ENCODE results near the gene JCAD. TPM values are rescaled to one million over a fixed set of nuclear protein-coding genes. Genes with fewer than 3 reads are reported as not detected.
"Not testable (repeated sequence)": the region's sequence is repeated elsewhere in the genome, so short reads cannot be mapped to it uniquely, and the experiment has no call there.

Gene JCAD, protein sequence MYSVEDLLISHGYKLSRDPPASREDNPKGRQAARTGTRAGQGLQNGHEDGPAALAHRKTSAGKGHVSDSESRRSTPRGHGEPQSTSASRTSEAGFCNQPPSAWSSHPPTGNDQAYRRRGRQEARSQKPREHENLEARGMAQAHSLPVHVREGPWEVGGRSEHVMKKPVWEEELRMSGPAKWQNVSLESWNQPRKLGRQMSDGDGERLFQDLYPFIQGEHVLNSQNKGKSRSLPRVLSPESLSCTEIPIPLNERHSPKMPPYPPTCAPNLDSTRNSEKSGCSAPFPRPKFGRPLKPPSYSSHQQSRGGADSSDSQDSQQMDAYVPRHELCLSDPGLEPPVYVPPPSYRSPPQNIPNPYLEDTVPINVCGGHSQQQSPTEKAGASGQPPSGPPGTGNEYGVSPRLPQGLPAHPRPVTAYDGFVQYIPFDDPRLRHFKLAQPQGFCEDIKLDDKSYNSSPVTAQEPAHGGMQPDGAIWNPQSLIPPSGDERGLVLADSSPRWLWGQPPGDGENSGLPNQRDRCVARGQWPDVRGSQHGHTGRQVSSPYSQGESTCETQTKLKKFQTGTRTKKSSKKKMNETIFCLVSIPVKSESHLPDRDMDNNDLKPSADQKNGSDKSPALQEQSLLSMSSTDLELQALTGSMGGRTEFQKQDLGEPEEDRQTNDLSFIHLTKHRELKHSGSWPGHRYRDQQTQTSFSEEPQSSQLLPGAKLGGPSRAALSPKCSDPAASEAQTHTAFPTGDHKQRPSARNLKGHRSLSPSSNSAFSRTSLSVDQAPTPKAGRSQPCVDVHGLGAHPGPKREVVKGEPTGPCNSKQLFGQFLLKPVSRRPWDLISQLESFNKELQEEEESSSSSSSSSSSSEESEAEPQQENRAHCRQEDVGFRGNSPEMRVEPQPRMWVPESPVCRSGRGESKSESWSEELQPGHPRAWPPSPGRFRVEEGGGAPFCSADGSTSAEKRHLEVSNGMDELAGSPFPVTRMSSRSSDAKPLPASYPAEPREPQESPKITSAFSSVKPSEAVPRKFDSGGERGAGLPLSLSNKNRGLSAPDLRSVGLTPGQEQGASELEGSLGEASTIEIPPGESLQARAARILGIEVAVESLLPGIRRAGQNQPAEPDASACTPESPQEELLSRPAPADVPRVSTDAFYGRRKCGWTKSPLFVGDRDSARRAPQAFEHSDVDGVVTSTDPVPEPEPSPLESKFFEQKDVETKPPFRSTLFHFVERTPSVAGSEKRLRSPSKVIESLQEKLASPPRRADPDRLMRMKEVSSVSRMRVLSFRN (N-terminal part only)
- 2.5 and 3.9 TPM in 2 replicates for total RNA-seq (2014; rRNA removed; shearing (Covaris generic))

DNA sequence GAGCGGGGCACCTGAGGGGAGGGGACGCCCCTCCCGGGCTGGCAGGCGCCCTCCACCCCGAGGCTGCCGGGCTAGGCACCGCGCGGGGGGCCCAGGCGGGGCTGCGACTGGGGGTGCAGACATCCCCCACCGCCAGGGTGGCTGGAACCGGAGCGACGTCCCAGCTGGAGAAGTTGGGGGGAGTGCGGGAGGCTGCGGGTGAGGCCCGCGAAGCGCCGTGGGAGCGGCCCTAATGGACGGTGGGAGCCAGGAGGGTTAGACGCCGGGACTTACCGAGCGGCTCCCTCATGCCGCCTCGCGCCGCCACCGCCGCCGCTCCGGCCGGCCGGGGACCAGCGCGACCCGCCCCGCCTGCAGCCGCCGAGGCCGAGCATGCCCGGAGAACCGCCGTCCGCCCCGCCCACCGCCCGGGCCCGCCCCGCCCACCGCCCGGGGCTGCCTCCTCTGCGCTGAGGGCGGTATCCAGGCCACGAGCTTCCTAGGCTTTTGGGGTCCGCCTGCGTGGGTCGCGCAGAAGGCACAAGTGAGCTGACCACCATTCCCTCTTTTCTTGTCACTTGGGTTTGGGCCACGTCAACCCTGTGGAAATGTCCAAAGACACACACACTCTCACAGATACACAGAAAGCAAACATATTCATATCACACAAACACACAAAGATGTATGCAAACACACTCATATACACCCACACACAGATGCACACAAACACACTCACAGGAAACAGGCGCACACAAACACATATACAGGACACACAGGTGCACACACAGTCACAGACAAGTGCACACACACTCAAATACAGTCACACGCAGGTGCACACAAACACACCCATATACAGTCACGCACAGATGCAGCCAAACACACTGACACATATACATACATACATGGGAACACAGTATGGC, at the start of gene JCAD:
TSS of gene JCAD (minus strand) at position 378 of the 899 bp plus-strand sequence. CDS start 11,774 bp downstream, outside the sequence.
- DNase-seq: peak; percentile 94

DNA sequence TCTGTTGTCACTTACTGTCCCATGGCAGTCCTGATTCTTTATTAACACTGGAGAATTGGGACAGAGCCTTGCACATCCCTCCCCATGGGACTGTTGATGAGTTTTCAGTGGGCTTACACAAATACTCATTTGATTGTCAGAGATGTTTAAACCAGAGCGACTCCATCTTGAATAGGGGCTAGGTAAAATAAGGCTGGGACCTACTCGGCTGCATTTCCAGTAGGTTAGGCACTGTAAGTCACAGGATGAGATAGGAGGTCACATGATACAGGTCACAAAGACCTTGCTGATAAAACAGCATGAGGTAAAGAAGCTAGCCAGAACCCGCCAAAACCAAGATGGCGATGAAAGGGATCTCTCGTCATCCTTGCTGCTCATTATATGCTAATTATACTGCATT, 47.6 kb upstream of the JCAD start:
- no peak for DNase-seq
- Histone ChIP-seq H3K4me3 (ENCODE audit: insufficient read depth, low read depth, low read length) (no peak overlapping the region), H3K27me3 (ENCODE audit: control insufficient read depth, insufficient read depth, low read length) (no peaks in the 10 kb centered on the region), H3K36me3 (replicated peaks; ENCODE audit: control insufficient read depth, insufficient read depth, low read length) (no peaks in the 10 kb centered on the region)

More for the DNA sequence above, at the start of gene JCAD:
- Histone ChIP-seq H3K36me3 (replicated peaks; ENCODE audit: control insufficient read depth, insufficient read depth, low read length) (no peaks in the 10 kb centered on the region), H3K4me3 (ENCODE audit: insufficient read depth, low read depth, low read length) (peak within 1 kb of the TSS; percentile 72), H3K27me3 (ENCODE audit: control insufficient read depth, insufficient read depth, low read length) (peaks cover 20% of the 10 kb centered on the region)

DNA sequence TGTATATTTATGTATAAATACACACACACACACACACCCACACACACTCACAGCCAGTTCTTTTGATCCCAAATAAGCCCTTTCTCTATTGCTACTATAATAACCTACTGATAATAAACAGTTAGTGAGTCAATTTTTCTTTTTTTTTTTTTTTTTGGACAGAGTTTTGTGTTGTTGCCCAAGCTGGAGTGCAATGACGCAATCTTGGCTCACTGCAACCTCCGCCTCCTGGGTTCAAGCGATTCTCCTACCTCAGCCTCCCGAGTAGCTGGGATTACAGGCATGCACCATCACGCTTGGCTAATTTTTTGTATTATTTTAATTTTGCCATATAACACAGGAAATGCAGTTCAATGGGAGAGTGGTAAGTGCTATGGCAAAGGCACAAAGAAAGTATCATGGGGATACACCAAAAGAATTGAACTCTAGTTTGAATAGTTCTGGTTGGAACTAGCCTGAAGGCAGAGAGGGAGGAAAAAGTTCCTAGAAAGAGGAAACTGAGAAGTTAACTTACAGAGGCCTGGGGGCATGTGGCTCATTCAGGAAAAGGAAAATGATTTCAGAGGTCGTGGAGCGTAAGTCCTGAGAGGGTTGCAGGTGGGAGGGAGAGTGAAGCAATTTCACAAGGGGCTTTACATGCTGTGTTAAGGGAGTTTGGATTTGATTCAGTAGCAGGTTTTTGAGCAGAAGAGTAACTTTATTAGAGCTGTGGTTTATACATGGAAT, 44.4 kb upstream of the JCAD start:
- H3K36me3 ChIP-seq (replicated peaks; ENCODE audit: control insufficient read depth, insufficient read depth, low read length): no peaks in the 10 kb centered on the region
- no peak overlapping the region for H3K4me3 ChIP-seq (ENCODE audit: insufficient read depth, low read depth, low read length)
- H3K27me3 ChIP-seq (ENCODE audit: control insufficient read depth, insufficient read depth, low read length): no peaks in the 10 kb centered on the region
- DNase-seq: no peak

DNA sequence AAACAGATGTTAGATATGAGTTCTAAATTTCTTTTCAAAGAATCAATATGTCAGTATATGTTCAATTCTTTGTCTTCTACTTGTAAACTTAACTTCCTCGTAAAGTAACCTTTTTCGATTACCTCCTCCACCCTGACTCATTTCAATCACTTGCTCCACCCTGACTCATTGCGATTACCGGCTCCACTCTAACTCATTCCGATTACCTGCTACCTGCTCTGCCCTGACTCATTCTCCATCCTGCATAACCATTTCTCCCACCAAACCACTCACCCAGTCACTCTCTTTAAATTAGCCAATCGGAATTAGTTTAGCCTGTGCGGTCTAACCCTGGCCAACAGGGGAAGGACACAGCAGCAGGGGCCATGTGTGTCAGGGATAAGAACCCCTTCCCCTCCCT, 40.3 kb upstream of the JCAD start:
- not testable (repeated sequence) for H3K36me3 ChIP-seq (replicated peaks; ENCODE audit: control insufficient read depth, insufficient read depth, low read length); H3K4me3 ChIP-seq (ENCODE audit: insufficient read depth, low read depth, low read length); H3K27me3 ChIP-seq (ENCODE audit: control insufficient read depth, insufficient read depth, low read length); DNase-seq

DNA sequence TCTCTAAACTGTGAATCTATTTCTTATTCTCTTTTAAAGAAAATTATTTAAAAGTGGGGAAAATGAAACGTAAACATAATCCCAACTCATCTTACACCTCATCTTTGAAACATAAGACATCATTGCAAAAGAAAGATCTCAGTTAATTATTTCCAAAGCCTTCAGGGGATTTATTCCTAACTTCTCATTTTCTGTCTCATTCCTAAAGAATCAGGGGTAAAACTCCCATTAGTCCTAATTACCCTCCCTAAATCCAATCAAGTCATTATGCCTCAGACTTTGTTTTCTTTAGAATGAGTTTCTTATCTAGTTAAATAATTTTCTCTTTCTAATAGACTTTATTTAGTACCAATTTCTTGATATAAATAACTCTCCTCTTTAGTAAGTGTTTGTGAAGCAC, 39.7 kb upstream of the JCAD start:
- no peak for DNase-seq

DNA sequence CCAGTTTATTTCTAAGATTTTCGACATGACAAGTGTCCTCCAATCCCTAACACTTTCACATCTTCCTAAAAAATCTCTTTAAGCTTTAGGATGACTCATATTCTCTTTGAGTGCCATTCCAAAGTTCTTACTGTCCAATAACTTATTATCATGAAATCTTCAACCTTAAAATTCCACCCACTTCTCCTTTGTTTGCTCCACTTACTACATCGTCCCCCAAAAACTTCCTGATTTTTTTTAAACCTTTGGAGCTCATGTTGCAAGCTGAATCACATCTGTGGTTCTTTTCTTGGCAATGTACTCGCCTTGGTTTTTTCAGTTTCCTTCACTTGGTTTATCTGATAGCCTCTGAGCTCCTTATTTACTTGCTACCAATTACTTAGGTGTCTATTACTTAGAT, 39.2 kb upstream of the JCAD start:
- no peak for DNase-seq
- Histone ChIP-seq H3K4me3 (ENCODE audit: insufficient read depth, low read depth, low read length) (no peak overlapping the region), H3K36me3 (replicated peaks; ENCODE audit: control insufficient read depth, insufficient read depth, low read length) (no peaks in the 10 kb centered on the region), H3K27me3 (ENCODE audit: control insufficient read depth, insufficient read depth, low read length) (no peaks in the 10 kb centered on the region; the same call in 1 of the 2 replicates)

More for the DNA sequence above, 39.7 kb upstream of the JCAD start:
- no peaks in the 10 kb centered on the region for H3K36me3 ChIP-seq (replicated peaks; ENCODE audit: control insufficient read depth, insufficient read depth, low read length)
- H3K27me3 ChIP-seq (ENCODE audit: control insufficient read depth, insufficient read depth, low read length): no peaks in the 10 kb centered on the region; the same call in 1 of the 2 replicates
- H3K4me3 ChIP-seq (ENCODE audit: insufficient read depth, low read depth, low read length): no peak overlapping the region

DNA sequence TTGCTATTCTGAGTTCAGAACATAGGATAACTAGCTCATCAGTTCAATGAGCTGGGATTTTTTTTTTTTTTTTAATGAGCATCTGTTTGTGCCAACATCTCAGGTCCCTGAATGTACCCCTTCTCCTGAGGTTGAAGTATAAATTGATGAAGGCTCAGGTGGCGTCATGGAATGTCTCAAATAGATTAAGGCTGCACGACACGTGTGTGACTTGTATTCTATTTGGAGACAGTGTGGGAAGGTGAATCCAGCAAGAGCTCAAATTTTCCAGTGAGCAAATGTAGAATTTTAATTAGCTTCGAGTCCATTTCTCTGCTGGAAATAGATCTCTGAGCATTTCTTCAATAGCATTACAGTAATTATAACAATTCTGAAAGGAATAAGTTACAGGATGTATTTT, 37.2 kb upstream of the JCAD start:
- H3K4me3 ChIP-seq (ENCODE audit: insufficient read depth, low read depth, low read length): no peak overlapping the region
- no peak for DNase-seq
- H3K27me3 ChIP-seq (ENCODE audit: control insufficient read depth, insufficient read depth, low read length): no peaks in the 10 kb centered on the region; the same call in 1 of the 2 replicates
- H3K36me3 ChIP-seq (replicated peaks; ENCODE audit: control insufficient read depth, insufficient read depth, low read length): no peaks in the 10 kb centered on the region

DNA sequence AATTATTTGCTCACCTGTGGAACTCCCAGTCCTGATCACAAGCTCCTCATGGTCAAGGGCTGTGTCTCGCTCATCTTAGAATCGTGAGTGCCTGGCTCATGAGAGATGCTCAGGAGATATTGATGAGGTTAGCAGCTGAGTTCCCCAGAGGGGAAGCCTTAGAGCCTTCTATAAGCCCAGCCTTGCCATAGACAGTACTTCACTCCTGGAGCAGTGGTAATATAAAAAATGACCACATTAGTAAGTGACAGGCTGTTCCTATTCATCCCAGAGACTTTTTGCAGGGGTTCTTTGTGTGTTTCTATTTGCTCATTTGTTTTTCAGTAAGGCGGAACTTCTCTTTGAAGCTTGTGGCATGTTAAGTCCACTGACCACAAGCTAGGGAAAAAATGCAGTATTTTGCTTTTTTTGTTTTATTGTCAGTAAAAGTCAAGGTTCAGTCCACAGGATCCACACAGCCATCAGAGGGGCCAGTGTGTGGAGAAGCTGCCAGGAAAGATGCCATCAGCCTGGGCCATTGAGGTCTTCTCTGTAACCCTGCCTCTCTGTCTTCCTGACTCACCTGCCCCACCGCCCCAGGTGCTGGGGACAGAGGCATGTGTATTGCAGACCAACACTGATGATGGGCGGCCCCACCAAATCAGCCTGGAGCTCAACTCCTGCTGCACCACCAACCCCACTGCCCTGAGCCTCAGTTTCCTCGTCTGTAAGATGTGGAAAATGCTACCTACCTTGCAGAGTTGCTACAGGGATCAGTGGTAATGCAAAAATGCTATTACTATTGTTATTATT, 36.4 kb upstream of the JCAD start:
- Histone ChIP-seq H3K4me3 (ENCODE audit: insufficient read depth, low read depth, low read length) (no peak overlapping the region), H3K27me3 (ENCODE audit: control insufficient read depth, insufficient read depth, low read length) (no peaks in the 10 kb centered on the region; the same call in 1 of the 2 replicates), H3K36me3 (replicated peaks; ENCODE audit: control insufficient read depth, insufficient read depth, low read length) (no peaks in the 10 kb centered on the region)
- DNase-seq: no peak

DNA sequence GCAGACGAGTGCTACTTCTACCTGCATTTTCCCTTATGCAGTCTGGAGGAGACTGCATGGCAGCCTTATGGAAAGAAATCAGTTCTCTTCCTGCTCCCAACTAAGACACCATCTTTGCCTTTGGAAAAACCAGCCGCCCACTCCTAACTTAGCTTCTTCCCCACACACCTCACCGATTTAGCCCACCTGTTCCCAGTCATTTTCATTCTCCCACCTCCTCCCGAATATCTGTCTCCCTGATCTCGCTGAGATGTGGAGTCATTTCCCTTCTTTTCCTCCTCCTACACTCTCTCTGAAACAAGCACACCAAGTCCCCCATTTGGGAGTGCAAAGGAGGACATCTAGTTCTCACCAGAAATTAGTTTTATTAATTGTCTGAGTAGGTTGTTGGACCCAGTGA, 35.2 kb upstream of the JCAD start:
- Histone ChIP-seq H3K36me3 (replicated peaks; ENCODE audit: control insufficient read depth, insufficient read depth, low read length) (no peaks in the 10 kb centered on the region), H3K4me3 (ENCODE audit: insufficient read depth, low read depth, low read length) (no peak overlapping the region), H3K27me3 (ENCODE audit: control insufficient read depth, insufficient read depth, low read length) (no peaks in the 10 kb centered on the region; the same call in 1 of the 2 replicates)
- no peak for DNase-seq

DNA sequence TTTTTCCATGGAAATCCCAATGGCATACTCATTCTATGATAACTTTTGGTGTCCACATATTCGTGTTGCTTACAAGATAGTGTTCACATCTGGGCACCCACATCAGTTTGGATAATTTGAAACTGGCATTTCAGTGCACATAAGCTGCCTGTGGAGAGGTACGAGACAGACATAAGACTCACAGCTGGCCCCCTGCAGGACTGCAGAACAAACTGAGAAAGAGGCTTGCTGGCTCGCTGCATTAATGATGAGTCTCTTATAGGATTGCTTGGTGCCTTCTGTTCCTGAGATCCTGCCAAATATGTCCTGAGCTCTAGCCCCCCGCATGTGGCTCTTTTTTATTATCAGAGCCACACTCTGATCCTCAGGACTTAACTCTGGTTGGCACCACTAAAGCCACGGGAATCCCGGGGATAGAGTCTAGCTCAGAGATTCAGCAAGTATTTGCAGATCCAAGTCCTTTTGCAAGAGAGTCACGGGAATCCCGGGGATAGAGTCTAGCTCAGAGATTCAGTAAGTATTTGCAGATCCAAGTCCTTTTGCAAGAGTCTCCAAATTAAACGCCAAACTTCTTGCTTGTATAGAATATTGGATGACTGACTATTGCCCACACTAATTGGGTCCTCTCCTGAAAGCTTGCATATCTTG, 34.0 kb upstream of the JCAD start:
- H3K36me3 ChIP-seq (replicated peaks; ENCODE audit: control insufficient read depth, insufficient read depth, low read length): no peaks in the 10 kb centered on the region
- no peak overlapping the region for H3K4me3 ChIP-seq (ENCODE audit: insufficient read depth, low read depth, low read length)
- DNase-seq: no peak
- no peaks in the 10 kb centered on the region; the same call in 1 of the 2 replicates for H3K27me3 ChIP-seq (ENCODE audit: control insufficient read depth, insufficient read depth, low read length)

DNA sequence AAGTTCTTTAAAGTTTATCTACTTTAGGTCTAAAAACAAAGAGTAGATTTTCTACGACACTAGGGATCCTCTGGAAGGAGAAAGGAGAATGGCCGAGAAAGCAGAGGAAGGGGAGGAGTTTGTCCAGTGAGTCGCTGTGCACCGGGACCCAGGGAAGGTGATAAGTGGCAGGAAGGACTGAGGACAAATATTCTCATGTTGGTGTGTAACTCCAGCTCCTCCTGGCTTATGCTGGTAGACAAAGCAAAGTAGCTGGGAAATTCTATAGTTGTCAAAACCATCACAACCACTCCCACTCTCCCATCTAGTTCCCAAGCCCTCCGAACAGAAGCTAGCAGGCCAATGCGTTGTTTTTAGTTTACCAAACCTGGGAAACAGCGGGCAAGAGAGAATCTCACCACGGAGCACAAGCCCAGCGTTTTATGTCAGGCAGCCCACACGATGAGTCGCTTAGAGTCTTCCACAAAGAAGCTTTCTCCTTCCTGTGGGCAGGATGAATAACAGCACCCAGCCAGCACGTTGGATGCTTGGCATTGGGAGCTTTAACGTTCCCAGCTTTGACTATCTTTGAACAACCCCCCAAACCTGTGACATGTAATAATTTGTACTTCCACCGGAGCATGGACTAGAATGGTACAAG, 32.9 kb upstream of the JCAD start:
- DNase-seq: no peak
- Histone ChIP-seq H3K4me3 (ENCODE audit: insufficient read depth, low read depth, low read length) (no peak overlapping the region), H3K27me3 (ENCODE audit: control insufficient read depth, insufficient read depth, low read length) (no peaks in the 10 kb centered on the region), H3K36me3 (replicated peaks; ENCODE audit: control insufficient read depth, insufficient read depth, low read length) (no peaks in the 10 kb centered on the region)

DNA sequence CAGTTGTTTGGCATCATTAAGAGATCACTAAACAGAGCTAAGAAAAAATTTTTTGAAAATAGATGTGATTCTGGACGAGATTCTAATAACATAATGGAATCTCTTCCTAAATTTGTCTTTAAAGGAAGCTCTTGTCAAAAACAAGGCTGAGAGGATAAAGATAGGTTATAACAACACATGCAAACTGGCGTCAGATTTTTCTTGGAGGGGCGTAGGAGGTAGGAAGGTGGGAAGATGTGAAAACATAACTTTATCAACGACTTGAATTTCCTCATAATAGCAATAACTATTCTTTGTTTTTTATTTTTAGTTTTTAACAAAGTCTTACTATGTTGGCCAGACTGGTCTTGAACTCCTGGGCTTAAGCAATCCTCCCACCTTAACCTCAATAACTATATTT, 31.8 kb upstream of the JCAD start:
- H3K36me3 ChIP-seq (replicated peaks; ENCODE audit: control insufficient read depth, insufficient read depth, low read length): no peaks in the 10 kb centered on the region
- H3K27me3 ChIP-seq (ENCODE audit: control insufficient read depth, insufficient read depth, low read length): no peaks in the 10 kb centered on the region
- H3K4me3 ChIP-seq (ENCODE audit: insufficient read depth, low read depth, low read length): no peak overlapping the region
- DNase-seq: no peak

Measured in H7 (cell line).